HG02884 (cell line): ENCODE data around the gene DOK1.

Experiments used
- ATAC-seq: cut with Tn5 transposase; IDR thresholded peaks from one replicate; pipeline ENCODE4 v1.9.1; 2021; ENCODE audit warnings: mild to moderate bottlenecking, moderate library complexity; ENCODE audit not compliant: unreplicated experiment

DOK1 gene

DNA sequence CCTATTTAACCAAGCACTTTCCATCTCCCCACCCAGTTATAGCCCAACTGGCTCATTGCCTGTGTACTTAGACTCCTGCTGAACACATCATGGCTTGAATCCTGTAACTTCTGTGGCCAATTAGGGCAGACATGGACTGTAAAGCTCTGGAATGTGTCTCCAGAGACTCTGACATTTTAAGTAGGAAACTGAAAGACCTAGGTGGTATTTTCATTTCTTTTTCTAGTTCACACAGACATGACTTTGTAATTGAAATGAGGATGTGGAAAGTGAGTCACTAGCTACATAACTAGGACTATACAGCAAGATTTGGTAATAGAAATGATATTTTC is 12.2 kb downstream of the DOK1 start:
- no peak for ATAC-seq

DNA sequence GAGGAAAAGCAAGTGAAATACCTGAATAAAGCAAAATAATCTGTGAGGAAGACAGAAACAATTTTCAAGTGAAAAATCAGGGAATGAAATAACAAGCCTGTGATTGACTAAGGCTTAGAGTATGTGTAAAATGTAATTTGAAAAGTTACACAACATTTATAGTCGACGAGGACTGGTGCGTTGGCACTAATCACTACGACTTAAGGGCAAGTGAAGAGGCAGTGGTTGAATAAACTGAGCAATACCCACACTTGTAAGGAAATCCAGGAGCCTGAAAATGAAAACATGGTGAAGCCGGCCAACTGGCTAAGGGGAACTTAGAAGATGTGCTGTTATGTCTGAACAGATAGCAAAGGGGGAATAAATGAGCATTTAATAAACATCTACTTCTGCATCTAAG is 13.4 kb downstream of the DOK1 start:
- no peak for ATAC-seq

- ATAC-seq: no peak
These were observed 15.2 kb downstream of the DOK1 start for GRCh38 chr2:74569686-74570085.

GRCh38 chr2:74571058-74571457 is 16.5 kb downstream of the DOK1 start:
- peak; percentile 79 for ATAC-seq

GRCh38 chr2:74572178-74572925 is 17.8 kb downstream of the DOK1 start:
- no peak for ATAC-seq

DNA sequence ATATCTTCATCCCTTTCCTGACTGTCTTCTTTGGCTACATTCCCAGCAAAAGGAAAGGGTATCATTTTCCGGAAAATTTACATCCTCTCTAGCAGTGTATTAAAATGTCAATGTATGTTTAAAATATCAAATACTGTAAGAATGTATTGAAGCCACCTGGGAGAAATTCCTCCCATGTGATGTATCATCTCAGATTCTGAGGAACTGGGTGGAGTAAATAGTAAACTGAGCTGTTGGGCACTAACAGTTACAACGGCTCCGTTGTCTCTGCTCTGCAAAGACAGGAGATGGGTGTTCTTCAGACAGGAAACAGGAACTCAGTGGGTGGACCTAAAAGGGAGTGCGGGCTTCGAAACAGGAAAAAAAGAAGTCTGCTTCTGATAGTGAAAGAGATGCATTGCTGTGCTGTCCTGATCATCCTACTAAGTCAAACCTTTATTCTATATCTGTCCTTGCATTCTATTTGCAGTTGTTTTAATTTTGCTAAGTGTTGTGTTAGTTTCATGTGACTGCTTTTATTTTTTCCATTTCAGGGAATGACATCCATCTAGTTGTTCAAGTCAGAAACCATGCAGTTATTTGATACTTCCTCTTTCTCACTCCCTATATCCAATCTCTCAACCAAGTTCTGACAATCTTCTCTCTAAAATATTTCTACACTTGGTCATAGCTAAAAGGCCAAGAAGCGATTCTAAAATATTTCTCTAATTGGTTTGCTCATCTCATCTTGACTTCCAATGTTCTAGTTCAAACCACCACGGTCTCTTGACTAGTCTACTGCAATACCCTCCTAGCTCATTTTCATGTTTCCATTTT is 19.4 kb downstream of the DOK1 start:
- ATAC-seq: peak; percentile 30

GRCh38 chr2:74575320-74575719 is 20.8 kb downstream of the DOK1 start:
- ATAC-seq: no peak

- ATAC-seq: no peak
These were observed 21.8 kb downstream of the DOK1 start for GRCh38 chr2:74576211-74576862.

- ATAC-seq: no peak
These were observed 22.3 kb downstream of the DOK1 start for GRCh38 chr2:74576863-74577229.

- ATAC-seq: peak; percentile 40
These were observed 22.9 kb downstream of the DOK1 start for GRCh38 chr2:74577448-74577847.

GRCh38 chr2:74578408-74578807 is 23.9 kb downstream of the DOK1 start:
- ATAC-seq: peak; percentile 49

GRCh38 chr2:74581463-74581862 is 26.9 kb downstream of the DOK1 start:
- no peak for ATAC-seq

GRCh38 chr2:74582184-74582583 is 27.7 kb downstream of the DOK1 start:
- ATAC-seq: no peak

GRCh38 chr2:74583504-74583903 is 29.0 kb downstream of the DOK1 start:
- ATAC-seq: no peak

- no peak for ATAC-seq
These were observed 29.6 kb downstream of the DOK1 start for GRCh38 chr2:74584088-74584645.

GRCh38 chr2:74585406-74586185 is 31.1 kb downstream of the DOK1 start:
- ATAC-seq: no peak

DNA sequence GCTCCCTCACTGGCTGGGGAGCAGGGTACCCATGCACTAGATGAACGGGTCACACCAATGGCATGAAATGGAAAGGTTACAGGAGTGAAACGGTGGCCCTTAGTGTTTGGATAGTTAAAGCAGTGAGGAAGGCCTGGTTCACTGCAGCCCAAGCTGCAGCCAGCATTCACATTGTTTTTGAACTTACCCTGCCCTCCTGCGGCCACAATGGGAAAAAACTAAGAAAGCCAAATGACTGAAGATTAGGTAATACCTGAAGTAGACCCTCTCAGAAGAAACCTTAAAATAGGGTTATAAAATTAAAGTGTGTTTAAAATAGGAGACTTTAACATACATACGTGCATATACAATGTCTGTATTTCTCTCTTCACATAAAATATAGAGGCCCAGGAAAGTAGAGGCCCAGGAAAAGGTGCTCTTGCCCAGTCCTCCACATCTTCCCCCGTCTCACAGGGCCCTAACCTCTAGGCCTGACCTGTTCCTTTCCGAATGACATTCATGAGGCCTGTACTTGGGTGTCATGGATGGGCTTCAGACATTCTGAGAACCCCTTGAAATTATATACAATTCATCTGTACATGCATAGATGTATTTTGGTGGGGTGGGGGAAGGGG is 33.3 kb downstream of the DOK1 start:
- no peak for ATAC-seq

DNA sequence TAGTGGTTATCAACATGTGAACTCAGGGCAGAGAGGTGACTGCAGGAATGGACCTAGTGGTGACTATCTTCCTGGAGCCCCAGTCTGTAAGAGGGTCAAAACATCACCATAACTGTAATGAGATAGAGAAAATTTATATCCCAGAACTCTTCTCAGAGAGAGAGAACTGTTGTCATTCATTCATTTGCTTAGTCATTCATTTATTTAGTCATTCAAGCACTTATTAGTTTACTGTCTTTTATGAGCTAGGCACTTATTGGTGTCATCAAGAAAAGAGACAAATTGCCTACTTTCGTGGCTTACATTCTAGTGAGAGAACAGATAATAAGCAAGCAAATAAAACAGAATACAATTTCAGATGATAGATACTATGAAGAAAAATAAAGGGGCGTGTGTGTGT is 34.1 kb downstream of the DOK1 start:
- no peak for ATAC-seq

DNA sequence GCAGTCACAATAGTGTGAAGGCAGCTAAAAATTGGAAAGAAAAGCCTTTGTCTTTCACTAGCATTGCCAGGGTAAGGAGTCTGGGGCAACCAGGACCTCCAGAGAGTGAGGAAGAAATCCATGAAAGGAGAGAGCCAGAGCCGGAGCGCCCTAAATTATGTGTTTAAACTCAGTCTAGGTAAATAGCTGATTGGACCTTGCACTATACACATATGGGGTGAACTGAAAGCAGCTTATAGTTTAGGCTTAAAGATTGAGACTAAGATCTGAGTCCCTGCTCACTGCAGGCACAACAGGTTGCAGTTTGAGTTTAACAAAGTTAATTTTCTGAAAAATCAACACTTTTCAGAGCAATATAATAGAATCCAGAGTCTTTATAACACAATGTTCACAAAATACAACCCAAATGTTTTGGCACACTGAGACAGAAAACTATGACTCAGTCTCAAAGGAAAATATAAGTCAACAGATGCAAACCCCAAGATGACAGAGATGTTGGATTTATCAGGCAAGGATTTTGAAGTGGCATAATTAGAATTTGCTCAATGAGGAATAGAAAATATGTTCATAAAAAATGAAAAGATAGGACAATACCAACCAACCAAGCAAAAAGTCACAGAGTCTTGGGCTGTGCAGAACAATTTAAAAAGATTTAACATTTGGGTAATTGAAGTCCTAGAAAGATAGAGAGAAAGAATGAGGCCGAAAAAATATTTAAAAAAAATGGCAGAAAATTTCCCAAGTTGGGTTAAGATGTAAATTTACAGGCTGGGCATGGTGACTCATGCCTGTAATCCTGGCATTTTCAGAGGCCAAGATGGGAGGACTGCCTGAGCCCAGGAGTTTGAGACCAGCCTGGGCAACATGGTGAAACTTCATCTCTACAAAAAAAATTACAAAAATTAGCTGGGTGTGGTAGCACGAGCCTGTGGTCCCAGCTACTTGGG is 39.6 kb downstream of the DOK1 start:
- ATAC-seq: no peak
